Thyroid gland (tissue), 4 donors: ENCODE measurements around the gene CAP1. TPM values are rescaled to one million over a fixed set of nuclear protein-coding genes. Genes with fewer than 3 reads are reported as not detected.

Experiments
- DNase-seq, 2 donors: peaks; one replicate each; pipeline ENCODE4 v3.0.0-alpha.2; 2019
- H3K27ac ChIP-seq, 3 donors: fragments of 200-600 bp; sonication (generic); 1 replicate in 2 of 3; 2 replicates in 1 of 3; pipeline ENCODE4 v1.5.1; 2016 to 2019; ENCODE audit warnings: mild to moderate bottlenecking in 1 of 3, moderate library complexity in 1 of 3
- H3K27me3 ChIP-seq: fragments of 200-600 bp; sonication (generic); one replicate; pipeline ENCODE4 v1.5.1; 2019
- H3K36me3 ChIP-seq, 2 donors: fragments of 200-600 bp; sonication (generic); one replicate each; pipeline ENCODE4 v1.5.1; 2016 to 2019
- H3K4me1 ChIP-seq, 2 donors: fragments of 200-600 bp; sonication (generic); one replicate each; pipeline ENCODE4 v1.5.1; 2017 to 2019
- H3K4me3 ChIP-seq, 3 donors: fragments of 200-600 bp; sonication (generic); replicated peaks in 1 of 3; 1 replicate in 2 of 3; 2 replicates in 1 of 3; pipeline ENCODE4 v1.5.1; 2016; ENCODE audit warnings: mild to moderate bottlenecking in 1 of 3
- H3K9me3 ChIP-seq: fragments of 200-600 bp; sonication (generic); one replicate; pipeline ENCODE4 v1.5.1; 2017
- POLR2A ChIP-seq, 2 donors: fragments of 450-650 bp; IDR thresholded peaks; one replicate each; pipeline ENCODE4 v1.6.1; 2017; ENCODE audit warnings: antibody characterized with exemption in 2 of 2, mild to moderate bottlenecking in 2 of 2, moderate library complexity in 1 of 2
- WGBS, 2 donors: methylation state at CpG; one replicate each; pipeline ENCODE4 v1.1.5; 2017; 5-methylcytosine and 5-hydroxymethylcytosine counted together
- intact Hi-C: fragments of 100-400 bp; cut with DNase I; formaldehyde crosslinking; loops from one replicate; pipeline ENCODE4 v1.15.1; 2023
- total RNA-seq, 4 donors: library from RNA; depleted of rRNA; stranded (reverse); fragments of >200 nt; gene quantifications; one replicate each; pipeline ENCODE4 v1.2.3, GENCODE V29; 2016
- TF ChIP-seq, protein P1 (sequence below), 6 experiments: fragments of 200-600 bp in 3 of 6; fragments of 450-650 bp in 3 of 6; sonication (generic) in 3 of 6; IDR thresholded peaks; one replicate each; pipeline ENCODE4 v1.5.1; 2016 to 2019; ENCODE audit warnings: antibody characterized with exemption in 6 of 6, mild to moderate bottlenecking in 2 of 6, inconsistent platforms in 1 of 6, moderate library complexity in 1 of 6

Gene CAP1
- total RNA-seq, 4 donors from 2014 or later = 204 to 247 (median 227) TPM

- Histone ChIP-seq H3K4me3 (no peak overlapping the region), H3K27me3 (no peaks in the 10 kb centered on the region), H3K27ac (no peak overlapping the region), H3K36me3 (peaks cover 34 to 38% of the 10 kb centered on the region in 2 donors), H3K4me1 (peaks cover 0 to 10% of the 10 kb centered on the region in 2 donors), H3K9me3 (no peaks in the 10 kb centered on the region)
- intact Hi-C loops = no loop called here
- DNase-seq = no peak
- TF ChIP-seq POLR2A (IDR thresholded peaks at IDR 0.05) = no peak
- TF ChIP-seq, protein P1, sequence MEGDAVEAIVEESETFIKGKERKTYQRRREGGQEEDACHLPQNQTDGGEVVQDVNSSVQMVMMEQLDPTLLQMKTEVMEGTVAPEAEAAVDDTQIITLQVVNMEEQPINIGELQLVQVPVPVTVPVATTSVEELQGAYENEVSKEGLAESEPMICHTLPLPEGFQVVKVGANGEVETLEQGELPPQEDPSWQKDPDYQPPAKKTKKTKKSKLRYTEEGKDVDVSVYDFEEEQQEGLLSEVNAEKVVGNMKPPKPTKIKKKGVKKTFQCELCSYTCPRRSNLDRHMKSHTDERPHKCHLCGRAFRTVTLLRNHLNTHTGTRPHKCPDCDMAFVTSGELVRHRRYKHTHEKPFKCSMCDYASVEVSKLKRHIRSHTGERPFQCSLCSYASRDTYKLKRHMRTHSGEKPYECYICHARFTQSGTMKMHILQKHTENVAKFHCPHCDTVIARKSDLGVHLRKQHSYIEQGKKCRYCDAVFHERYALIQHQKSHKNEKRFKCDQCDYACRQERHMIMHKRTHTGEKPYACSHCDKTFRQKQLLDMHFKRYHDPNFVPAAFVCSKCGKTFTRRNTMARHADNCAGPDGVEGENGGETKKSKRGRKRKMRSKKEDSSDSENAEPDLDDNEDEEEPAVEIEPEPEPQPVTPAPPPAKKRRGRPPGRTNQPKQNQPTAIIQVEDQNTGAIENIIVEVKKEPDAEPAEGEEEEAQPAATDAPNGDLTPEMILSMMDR (IDR thresholded peaks at IDR 0.05) = no peak
- 87 to 93% methylated on average over 4 of the region's 4 CpGs for WGBS, 2 donors
These were observed 34.7 kb downstream of the CAP1 start for GRCh38 chr1:40075266-40075665.

DNA sequence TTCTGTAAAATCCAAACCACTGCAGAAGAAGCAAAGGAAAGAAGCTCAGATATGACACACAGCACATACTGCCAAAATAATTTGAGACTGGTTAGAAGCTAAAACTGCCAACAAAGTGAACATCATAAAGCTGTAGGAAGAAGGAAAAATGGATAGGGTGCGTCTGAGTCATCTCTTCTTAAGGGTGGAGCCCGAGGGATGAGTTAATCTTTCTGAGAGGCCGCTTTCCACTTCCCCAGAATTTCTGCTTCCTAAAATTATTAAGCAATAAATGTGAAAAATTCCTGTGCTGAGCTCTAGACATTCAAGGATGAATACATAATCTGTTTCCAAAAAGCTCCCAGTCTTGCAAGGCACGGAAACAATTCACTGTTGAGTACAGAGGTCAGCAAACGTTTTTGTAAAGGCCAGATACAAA, 36.4 kb downstream of the CAP1 start:
- Histone ChIP-seq H3K9me3 (no peaks in the 10 kb centered on the region), H3K4me3 (no peak overlapping the region), H3K4me1 (peaks cover 0 to 10% of the 10 kb centered on the region in 2 donors), H3K27me3 (no peaks in the 10 kb centered on the region), H3K36me3 (peaks cover 18 to 21% of the 10 kb centered on the region in 2 donors), H3K27ac (peak overlapping the region; percentile 19 to 45 (median 30))
- WGBS, 2 donors = 72 to 73% methylated on average over 5 of the region's 5 CpGs
- no peak for DNase-seq
- intact Hi-C loops = no loop called here
- TF ChIP-seq, protein P1 (IDR thresholded peaks at IDR 0.05) = no peak
- no peak for TF ChIP-seq POLR2A (IDR thresholded peaks at IDR 0.05)

- Histone ChIP-seq H3K4me3 (no peak overlapping the region), H3K36me3 (peaks cover 2 to 4% of the 10 kb centered on the region in 2 donors), H3K4me1 (peaks cover 0 to 10% of the 10 kb centered on the region in 2 donors), H3K27ac (no peak overlapping the region), H3K9me3 (no peaks in the 10 kb centered on the region), H3K27me3 (no peaks in the 10 kb centered on the region)
- 93% methylated on average over 5 of the region's 5 CpGs for WGBS, 2 donors
- peak; percentile 37 to 42 for DNase-seq
- TF ChIP-seq POLR2A (IDR thresholded peaks at IDR 0.05) = no peak
- TF ChIP-seq, protein P1 (IDR thresholded peaks at IDR 0.05) = peak; percentile 23 to 80 (median 57)
- intact Hi-C loops = no loop called here
These were observed 38.2 kb downstream of the CAP1 start for GRCh38 chr1:40078512-40079333.

DNA sequence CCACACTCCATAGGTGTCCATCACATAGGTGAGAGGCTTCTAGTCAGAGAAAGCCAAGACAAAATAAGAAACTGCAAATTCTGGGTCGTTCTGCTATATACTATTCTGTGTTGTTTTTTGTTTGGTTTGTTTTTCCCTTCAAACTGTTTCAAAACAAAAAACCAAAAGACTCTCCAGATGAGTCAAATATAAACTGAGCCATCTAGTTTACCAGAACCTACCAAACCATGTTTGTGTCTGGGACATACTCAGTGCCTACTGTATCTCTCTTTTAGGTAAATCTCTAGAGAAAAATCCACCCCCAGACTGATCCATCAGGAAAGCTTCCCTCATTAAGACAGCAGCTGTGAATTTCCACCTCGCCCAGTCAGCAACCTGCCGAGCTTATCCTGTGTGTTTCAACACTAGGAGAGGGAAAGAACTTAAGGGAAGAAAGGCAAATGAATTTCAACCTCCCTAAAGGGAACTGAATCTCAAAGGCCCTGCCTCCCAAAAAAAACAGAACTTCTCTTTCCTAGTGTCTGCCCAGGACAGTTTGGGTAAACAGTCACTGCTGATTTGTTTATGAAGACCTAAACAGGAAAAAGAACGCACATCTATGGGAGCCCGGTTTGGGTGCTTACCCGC, 39.4 kb downstream of the CAP1 start:
- no peaks in the 10 kb centered on the region for H3K36me3 ChIP-seq
- TF ChIP-seq, protein P1 (IDR thresholded peaks at IDR 0.05) = no peak
- no peak for DNase-seq
- intact Hi-C loops = no loop called here
- 83 to 85% methylated on average over 6 of the region's 6 CpGs for WGBS, 2 donors
- H3K4me3 ChIP-seq = no peak overlapping the region
- H3K27me3 ChIP-seq = no peaks in the 10 kb centered on the region
- peaks cover 0 to 11% of the 10 kb centered on the region in 2 donors for H3K4me1 ChIP-seq
- no peaks in the 10 kb centered on the region for H3K9me3 ChIP-seq
- no peak overlapping the region for H3K27ac ChIP-seq

- TF ChIP-seq POLR2A (IDR thresholded peaks at IDR 0.05) = no peak
- H3K4me3 ChIP-seq = no peak overlapping the region
- intact Hi-C loops = no loop called here
- H3K27me3 ChIP-seq = no peaks in the 10 kb centered on the region
- 76 to 87% methylated on average over 7 of the region's 7 CpGs for WGBS, 2 donors
- no peak overlapping the region for H3K27ac ChIP-seq
- no peak for DNase-seq
- no peaks in the 10 kb centered on the region for H3K36me3 ChIP-seq
- no peaks in the 10 kb centered on the region for H3K9me3 ChIP-seq
- H3K4me1 ChIP-seq = peaks cover 0 to 7% of the 10 kb centered on the region in 2 donors
These were observed 41.3 kb downstream of the CAP1 start for GRCh38 chr1:40081871-40082270.
